ENCODE data around the gene GSK3B. TPM values are rescaled to one million over a fixed set of nuclear protein-coding genes. Genes with fewer than 3 reads are reported as not detected.

The GSK3B gene
- total and polyA plus RNA-seq, 8 donors = 4.4 to 20.7 (median 11.2) TPM

DNA sequence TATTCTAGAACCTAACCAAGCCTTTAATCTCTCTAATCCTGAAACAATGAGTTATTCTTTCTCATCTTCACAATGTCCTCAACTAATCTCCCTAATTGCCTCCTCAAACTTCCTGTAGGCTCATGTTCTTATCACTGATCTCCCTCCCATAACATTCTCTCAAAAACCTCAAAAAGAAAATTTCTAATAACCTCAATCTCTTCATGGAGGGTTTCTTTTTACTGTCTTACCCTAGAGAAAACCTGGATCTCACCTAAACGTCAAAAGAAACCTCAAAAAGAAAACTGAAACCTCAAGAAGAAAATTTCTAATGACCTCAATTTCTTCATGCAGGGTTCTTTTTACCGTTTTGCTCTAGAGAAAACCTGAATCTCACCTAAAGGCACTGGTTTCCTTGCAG lies 150.2 kb downstream of the GSK3B start:
- WGBS, 2 donors = 93 to 95% methylated on average over 2 of the region's 2 CpGs
- ATAC-seq = no peak
- FAIRE-seq = no peak

DNA sequence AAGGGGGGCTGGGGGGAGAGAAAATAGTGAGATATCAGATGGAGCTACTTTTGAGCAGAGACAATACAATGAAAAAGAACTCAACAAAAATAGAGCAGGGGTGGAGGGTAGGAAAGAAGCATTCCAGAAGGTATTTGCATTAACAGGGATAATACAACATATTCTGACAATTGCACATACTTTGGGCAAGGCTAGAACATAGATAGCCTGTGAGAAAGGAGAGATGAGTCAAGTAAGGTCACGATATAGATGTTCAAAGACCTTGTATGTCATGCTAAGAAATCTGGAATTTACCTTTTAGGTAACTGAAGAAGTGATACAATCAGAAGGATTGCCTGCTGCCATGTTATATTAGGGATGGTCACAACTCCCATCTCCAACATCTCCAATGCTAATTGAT lies 155.2 kb downstream of the GSK3B start:
- no peaks in the 10 kb centered on the region for H3K27me3 ChIP-seq
- no peak for DNase-seq
- no peaks in the 10 kb centered on the region for H3K9me3 ChIP-seq
- H3K4me3 ChIP-seq = no peak overlapping the region
- FAIRE-seq = no peak
- intact Hi-C loops (cut with DNase I) = no loop called here
- ATAC-seq = no peak
- H3K27ac ChIP-seq = no peak overlapping the region
- H3K4me1 ChIP-seq = peaks cover 0 to 9% (median 3%) of the 10 kb centered on the region in 3 donors
- no peaks in the 10 kb centered on the region for H3K36me3 ChIP-seq
- 96 to 98% methylated on average over 1 of the region's 1 CpG for WGBS, 2 donors
- TF ChIP-seq, protein P1, sequence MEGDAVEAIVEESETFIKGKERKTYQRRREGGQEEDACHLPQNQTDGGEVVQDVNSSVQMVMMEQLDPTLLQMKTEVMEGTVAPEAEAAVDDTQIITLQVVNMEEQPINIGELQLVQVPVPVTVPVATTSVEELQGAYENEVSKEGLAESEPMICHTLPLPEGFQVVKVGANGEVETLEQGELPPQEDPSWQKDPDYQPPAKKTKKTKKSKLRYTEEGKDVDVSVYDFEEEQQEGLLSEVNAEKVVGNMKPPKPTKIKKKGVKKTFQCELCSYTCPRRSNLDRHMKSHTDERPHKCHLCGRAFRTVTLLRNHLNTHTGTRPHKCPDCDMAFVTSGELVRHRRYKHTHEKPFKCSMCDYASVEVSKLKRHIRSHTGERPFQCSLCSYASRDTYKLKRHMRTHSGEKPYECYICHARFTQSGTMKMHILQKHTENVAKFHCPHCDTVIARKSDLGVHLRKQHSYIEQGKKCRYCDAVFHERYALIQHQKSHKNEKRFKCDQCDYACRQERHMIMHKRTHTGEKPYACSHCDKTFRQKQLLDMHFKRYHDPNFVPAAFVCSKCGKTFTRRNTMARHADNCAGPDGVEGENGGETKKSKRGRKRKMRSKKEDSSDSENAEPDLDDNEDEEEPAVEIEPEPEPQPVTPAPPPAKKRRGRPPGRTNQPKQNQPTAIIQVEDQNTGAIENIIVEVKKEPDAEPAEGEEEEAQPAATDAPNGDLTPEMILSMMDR (IDR thresholded peaks at IDR 0.05) = no peak

More for the DNA sequence above, 150.2 kb downstream of the GSK3B start:
- intact Hi-C loops (cut with DNase I) = no loop called here
- Histone ChIP-seq H3K4me3 (no peak overlapping the region), H3K9me3 (no peaks in the 10 kb centered on the region), H3K4me1 (peaks cover 0 to 10% (median 0%) of the 10 kb centered on the region in 3 donors), H3K27me3 (no peaks in the 10 kb centered on the region), H3K36me3 (no peaks in the 10 kb centered on the region), H3K27ac (no peak overlapping the region)
- TF ChIP-seq, protein P1 (IDR thresholded peaks at IDR 0.05) = no peak
- no peak for DNase-seq

DNA sequence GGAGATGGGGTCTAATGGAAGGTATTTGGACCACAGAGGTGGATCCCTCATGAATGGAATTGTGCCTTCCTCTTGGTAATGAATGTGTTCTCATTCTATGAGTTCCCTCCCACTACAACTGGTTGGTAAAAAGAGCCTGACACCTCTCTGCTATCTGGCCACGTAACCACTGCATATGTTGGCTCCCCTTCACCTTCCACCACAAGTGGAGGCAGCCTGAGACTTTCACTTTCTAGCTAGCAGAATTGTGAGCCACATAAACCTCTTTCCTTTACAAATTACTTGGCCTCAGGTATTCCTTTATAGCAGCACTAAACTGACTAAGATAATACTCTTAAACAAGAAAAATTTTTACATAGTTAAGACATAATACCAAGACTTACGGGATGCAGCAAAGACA lies 157.0 kb downstream of the GSK3B start:
- Histone ChIP-seq H3K27me3 (no peaks in the 10 kb centered on the region), H3K27ac (no peak overlapping the region), H3K36me3 (no peaks in the 10 kb centered on the region), H3K4me3 (no peak overlapping the region), H3K9me3 (no peaks in the 10 kb centered on the region), H3K4me1 (peaks cover 0 to 9% (median 0%) of the 10 kb centered on the region in 3 donors)
- peak; percentile 22 to 53 (median 47) for ATAC-seq
- DNase-seq = no peak
- FAIRE-seq = no peak
- intact Hi-C loops (cut with DNase I) = no loop called here
- WGBS, 2 donors = 82 to 85% methylated on average over 2 of the region's 2 CpGs
- TF ChIP-seq, protein P1 (IDR thresholded peaks at IDR 0.05) = no peak

DNA sequence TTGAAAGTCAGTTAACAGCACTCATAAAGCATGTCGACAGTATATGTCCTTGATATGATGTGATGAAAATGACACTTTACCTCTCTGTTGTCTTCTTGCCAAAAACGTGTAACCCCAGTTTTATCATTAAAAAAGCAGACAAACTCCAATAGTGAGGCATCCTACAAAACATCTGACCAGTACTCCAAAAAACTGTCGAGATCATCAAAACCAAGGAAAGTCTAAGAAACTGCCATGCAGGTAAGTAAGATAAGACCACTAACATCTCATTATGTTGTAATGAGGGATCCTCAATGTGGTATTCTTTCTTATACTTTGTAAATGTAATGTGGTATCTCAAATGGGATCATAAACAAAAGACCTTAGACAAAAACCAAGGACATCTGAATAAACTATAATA lies 160.0 kb downstream of the GSK3B start:
- no peak for ATAC-seq
- Histone ChIP-seq H3K9me3 (no peaks in the 10 kb centered on the region), H3K27ac (no peak overlapping the region), H3K4me1 (peaks cover 0 to 9% (median 0%) of the 10 kb centered on the region in 3 donors), H3K27me3 (no peaks in the 10 kb centered on the region), H3K4me3 (no peak overlapping the region), H3K36me3 (no peaks in the 10 kb centered on the region)
- intact Hi-C loops (cut with DNase I) = no loop called here
- WGBS, 2 donors = 67 to 69% methylated on average over 3 of the region's 3 CpGs
- DNase-seq = no peak
- TF ChIP-seq, protein P1 (IDR thresholded peaks at IDR 0.05) = no peak
- no peak for FAIRE-seq

DNA sequence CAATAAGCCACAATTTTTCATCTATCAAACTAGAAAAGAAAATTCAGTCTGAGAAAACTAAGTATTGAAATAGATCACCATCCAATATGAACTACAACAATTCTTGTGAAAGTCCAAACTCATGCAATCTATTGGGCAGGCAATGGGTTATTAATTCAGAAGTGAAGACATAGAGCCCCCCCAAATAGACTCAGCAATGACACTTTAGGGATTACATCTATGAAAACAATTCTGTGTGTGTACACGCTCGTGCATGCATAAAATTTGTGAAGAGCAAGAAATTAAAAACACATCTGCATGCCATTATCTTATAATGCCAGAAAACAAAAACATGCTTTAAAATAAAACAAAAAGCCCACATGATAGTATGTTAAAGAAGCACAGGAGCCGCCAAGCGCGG lies 161.0 kb downstream of the GSK3B start:
- intact Hi-C loops (cut with DNase I) = no loop called here
- H3K9me3 ChIP-seq = no peaks in the 10 kb centered on the region
- DNase-seq (no peak), FAIRE-seq (no peak), ATAC-seq (no peak)
- no peak overlapping the region for H3K27ac ChIP-seq
- peaks cover 0 to 9% (median 0%) of the 10 kb centered on the region in 3 donors for H3K4me1 ChIP-seq
- TF ChIP-seq, protein P1 (IDR thresholded peaks at IDR 0.05) = no peak
- 97% methylated on average over 5 of the region's 5 CpGs for WGBS, 2 donors
- no peaks in the 10 kb centered on the region for H3K36me3 ChIP-seq
- H3K27me3 ChIP-seq = no peaks in the 10 kb centered on the region
- H3K4me3 ChIP-seq = no peak overlapping the region

Data from pancreas (tissue), 10 donors.